GM21786 (cell line): ENCODE data around the gene NFATC1.

Experiments
- ATAC-seq: cut with Tn5 transposase; IDR thresholded peaks from one replicate; pipeline ENCODE4 v1.9.1; 2021; ENCODE audit not compliant: unreplicated experiment

NFATC1 gene

GRCh38 chr18:79568543-79569205 is 172.9 kb downstream of the NFATC1 start:
- no peak for ATAC-seq

- ATAC-seq = no peak
Observed at GRCh38 chr18:79569720-79570119, 174.0 kb downstream of the NFATC1 start.

- no peak for ATAC-seq
Observed at GRCh38 chr18:79570266-79571201, 174.8 kb downstream of the NFATC1 start.

- ATAC-seq = no peak
Observed at GRCh38 chr18:79571211-79572092, 175.7 kb downstream of the NFATC1 start.

- ATAC-seq = no peak
Observed at GRCh38 chr18:79572093-79572780, 176.5 kb downstream of the NFATC1 start.

- no peak for ATAC-seq
Observed at GRCh38 chr18:79572848-79573451, 177.2 kb downstream of the NFATC1 start.

- no peak for ATAC-seq
Observed at GRCh38 chr18:79573921-79574491, 178.3 kb downstream of the NFATC1 start.

GRCh38 chr18:79574938-79575525 is 179.3 kb downstream of the NFATC1 start:
- no peak for ATAC-seq

GRCh38 chr18:79575891-79576685 is 180.4 kb downstream of the NFATC1 start:
- no peak for ATAC-seq

GRCh38 chr18:79576686-79577351 is 181.1 kb downstream of the NFATC1 start:
- no peak for ATAC-seq

GRCh38 chr18:79577451-79578395 is 182.0 kb downstream of the NFATC1 start:
- ATAC-seq = no peak

GRCh38 chr18:79578396-79579260 is 182.9 kb downstream of the NFATC1 start:
- no peak for ATAC-seq
